GM12874 (cell line): ENCODE results near the gene SULT1E1.

Experiments
- CTCF ChIP-seq: IDR thresholded peaks from 2 replicates; pipeline ENCODE4 v1.5.1; 2011; ENCODE audit warnings: low read depth, mild to moderate bottlenecking, control low read depth, low read length, moderate library complexity; ENCODE audit not compliant: insufficient read depth

Gene SULT1E1

GRCh38 chr4:69823048-69823447 lies 36.9 kb downstream of the SULT1E1 start:
- TF ChIP-seq CTCF: no peak

DNA sequence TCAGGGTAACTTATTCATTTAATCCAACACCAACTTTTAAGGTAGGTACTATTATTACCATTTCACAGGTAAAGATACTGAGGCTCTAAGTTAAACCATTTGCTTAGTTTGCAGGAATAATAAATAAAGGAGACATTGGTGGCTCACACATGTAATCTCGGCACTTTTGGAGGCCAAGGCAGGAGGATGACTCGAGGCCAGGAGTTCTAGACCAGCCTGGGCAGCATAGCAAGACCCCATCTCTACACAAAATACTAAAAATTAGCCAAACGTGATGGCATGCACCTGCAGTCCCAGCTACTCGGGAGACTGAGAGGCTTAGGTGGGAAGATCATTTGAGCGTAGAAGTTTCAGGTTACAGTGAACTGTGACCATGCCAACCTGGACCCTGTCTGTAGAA lies 37.7 kb downstream of the SULT1E1 start:
- no peak for TF ChIP-seq CTCF

DNA sequence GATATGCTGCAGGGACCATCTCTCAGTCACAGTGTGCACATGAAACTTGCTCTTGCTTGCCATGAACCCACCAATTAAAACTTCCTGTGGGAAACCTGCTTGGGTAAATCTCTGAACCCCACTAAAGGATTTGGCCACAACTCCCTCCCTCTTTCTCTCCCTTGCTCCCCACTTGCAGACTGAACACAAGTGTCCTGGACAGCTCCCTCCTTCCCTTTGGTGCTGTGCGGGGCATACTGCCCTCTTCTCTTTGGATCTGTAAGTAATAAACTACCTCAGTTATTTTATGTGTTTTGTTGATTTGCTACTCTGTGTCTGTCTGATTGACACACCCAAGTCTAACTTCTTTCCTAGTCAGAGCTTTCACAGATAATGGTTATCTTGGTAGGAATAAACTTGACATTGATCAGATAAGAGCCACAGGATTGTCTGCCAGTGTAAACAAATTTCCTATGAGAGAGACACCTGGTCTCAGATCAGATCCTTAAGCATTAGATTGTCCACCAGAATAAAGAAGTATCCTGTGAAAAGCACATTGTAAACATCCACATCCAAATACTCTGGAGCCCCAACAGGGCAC lies 41.8 kb downstream of the SULT1E1 start:
- TF ChIP-seq CTCF: no peak

GRCh38 chr4:69816236-69816635 lies 43.7 kb downstream of the SULT1E1 start:
- TF ChIP-seq CTCF: no peak

- TF ChIP-seq CTCF: no peak
These were observed 46.3 kb downstream of the SULT1E1 start for GRCh38 chr4:69813628-69814027.

- TF ChIP-seq CTCF: no peak
These were observed 48.8 kb downstream of the SULT1E1 start for GRCh38 chr4:69811166-69811565.

DNA sequence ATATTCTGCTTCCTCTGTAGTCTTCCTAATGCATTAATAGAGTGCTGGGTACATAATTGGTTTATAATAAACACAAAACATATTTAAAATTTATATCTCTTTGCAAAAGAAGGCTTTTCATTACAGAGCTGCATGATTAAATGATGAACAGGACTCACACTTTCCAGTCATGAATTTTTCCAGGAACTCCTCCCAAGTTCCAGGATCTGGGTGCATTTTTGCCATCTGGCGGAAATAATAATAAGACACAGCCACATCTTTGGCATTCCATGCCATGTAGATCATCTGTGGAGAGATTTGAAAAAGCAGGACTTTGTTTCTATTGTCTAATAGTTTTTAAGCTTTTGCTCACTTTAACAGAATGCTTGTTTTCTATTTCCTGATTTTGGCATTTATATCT lies 59.3 kb downstream of the SULT1E1 start:
- no peak for TF ChIP-seq CTCF
